GM12801 (cell line): ENCODE measurements around the gene HMGN1.

Source experiments
- TF ChIP-seq, protein P1 (sequence below): IDR thresholded peaks from one replicate; pipeline ENCODE4 v1.5.1; 2011; ENCODE audit warnings: control low read depth; ENCODE audit not compliant: insufficient read length; ENCODE audit errors: extremely low read depth

HMGN1 gene

DNA sequence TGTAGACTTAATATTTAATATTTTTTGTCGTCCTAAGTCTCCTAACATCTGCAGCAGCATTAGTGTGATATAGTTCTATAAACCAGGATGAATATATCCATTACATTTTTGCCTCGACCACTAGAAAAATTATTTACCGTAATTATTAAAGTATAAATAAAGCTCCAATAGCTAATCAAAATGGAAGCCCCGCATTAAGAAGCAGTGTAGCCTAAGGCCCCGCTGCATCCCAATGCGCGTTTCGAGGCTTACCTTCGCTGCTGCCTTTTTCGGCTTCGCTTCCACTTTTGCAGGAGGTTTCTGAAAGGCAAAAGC lies 891 bp downstream of the HMGN1 start:
- TF ChIP-seq, protein P1, sequence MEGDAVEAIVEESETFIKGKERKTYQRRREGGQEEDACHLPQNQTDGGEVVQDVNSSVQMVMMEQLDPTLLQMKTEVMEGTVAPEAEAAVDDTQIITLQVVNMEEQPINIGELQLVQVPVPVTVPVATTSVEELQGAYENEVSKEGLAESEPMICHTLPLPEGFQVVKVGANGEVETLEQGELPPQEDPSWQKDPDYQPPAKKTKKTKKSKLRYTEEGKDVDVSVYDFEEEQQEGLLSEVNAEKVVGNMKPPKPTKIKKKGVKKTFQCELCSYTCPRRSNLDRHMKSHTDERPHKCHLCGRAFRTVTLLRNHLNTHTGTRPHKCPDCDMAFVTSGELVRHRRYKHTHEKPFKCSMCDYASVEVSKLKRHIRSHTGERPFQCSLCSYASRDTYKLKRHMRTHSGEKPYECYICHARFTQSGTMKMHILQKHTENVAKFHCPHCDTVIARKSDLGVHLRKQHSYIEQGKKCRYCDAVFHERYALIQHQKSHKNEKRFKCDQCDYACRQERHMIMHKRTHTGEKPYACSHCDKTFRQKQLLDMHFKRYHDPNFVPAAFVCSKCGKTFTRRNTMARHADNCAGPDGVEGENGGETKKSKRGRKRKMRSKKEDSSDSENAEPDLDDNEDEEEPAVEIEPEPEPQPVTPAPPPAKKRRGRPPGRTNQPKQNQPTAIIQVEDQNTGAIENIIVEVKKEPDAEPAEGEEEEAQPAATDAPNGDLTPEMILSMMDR = no peak

DNA sequence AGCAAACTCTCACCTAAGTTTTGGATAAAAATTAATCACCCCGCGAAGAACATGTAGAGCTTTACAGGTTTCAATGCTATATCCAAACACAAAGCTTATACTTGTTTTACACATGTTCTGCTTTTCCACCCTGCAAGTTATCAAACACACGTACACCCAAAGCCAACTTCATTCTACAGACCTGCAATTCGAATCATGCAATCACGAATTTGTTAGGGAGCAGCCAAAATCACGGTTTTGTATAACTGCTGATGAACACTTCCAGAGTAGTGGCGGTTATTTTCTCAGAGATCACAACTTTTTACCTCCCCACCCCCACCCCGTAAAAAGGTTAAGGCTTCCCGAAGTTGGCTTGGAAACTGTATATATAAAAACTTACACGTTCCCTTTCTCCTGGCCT lies 1.4 kb downstream of the HMGN1 start:
- TF ChIP-seq, protein P1 = no peak

DNA sequence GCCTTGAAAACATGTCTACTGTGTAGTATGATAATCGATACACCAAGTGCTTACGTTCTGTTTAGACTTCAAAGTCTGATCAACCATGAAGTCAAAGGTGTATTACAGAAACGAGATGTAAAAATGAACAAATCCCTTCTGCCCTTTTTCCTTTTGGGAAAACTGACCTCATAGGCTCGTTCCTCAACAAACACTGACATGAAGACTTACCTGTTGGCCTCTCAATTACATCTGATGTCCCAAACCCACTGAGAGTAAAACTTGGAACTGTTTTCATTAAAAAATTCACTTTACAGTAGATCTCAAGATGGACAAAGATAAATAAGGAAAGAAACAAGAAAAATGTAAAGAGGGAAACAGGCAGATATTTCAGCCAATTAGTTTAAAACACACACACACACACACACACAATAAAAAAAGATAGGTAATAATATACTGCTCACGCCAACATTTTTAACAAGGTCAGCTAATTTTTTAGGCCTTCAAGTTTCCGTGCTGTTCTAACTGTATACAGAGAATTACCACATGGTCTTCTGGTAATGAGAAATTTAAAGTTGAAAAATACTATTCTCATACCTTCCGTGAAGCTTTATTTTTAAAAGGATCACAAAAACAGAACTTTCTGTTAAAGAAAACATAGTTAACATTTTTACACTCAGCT lies 2.1 kb downstream of the HMGN1 start:
- TF ChIP-seq, protein P1 = no peak

DNA sequence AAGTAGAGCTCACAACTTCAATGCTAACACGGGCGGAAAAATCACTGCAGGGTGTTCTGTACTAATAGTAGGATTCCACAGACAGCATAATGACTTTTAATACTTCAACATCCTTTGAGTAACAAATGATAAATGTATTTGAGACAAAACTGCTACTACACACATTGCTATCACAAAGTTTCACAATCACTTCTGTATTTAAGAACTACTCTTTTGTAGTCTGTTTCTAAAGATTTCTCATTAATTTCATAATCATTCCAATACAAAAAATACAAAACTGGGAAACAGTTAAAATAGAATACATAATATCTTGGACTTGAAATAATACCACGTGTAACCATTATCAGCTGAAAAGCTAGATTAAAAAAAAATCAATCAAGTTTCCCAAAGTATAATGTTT lies 2.7 kb downstream of the HMGN1 start:
- TF ChIP-seq, protein P1 = no peak

DNA sequence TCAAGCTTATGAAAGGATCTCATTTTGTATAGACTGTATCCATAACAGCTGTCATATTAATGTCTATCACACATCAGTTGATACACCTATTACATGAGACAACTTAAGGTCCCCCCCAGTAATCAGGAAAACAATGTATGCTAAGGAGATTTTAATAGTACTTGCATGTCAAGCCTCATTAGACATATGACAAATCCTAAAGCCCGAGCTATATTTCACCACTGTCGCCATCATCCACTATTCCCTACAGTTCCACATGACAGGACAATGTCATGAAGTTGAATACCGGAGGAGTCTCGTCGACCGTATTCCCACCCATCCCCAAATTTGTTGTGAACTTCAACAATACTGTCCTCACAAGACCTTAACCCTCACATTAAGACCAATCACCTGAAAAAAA lies 3.4 kb downstream of the HMGN1 start:
- TF ChIP-seq, protein P1 = no peak

DNA sequence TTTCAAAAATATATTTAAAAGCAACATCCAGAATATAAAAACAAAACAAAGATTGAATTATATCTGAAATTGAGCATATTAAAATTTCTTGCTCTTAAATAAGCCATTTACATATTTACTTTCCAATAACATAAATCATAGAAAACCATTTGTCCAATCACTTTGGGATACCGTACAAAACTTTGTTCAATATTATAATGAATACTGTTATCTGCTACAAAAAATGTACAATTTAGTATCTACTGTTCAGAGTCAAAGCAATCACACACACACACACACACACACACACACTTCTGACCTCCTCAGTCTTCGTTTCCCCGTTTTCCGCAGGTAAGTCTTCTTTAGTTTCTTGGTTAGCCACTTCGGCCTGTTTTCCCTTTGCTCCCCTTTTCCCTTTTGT lies 4.0 kb downstream of the HMGN1 start:
- TF ChIP-seq, protein P1 = no peak

DNA sequence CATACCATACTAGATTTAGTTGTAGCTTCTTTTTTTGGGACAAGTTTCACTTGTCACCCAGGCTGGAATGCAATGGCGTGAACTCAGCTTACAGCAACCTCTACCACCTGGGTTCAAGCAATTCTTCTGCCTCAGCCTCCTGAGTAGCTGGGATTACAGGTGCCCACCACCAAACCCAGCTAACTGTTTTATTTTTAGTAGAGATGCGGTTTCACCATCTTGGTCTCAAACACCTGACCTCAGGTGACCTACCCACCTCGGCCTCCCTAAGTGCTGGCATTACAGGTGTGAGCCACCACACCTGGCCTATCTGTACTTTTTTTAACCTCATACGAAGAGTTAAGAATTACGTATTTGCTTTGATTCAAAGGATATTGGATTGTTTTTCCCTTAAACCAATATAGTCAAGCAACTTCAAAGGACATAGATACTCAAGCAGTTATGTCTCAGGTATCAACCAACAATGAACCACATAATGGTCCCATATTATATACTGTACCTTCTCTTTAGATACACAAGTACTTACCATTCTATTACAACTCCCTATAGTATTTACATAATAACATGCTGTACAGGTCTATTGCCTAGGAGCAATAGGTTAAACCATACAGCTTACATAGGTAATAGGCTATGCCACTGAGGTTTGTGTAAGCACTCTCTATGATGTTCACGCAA lies 7.5 kb downstream of the HMGN1 start:
- TF ChIP-seq, protein P1 = no peak

DNA sequence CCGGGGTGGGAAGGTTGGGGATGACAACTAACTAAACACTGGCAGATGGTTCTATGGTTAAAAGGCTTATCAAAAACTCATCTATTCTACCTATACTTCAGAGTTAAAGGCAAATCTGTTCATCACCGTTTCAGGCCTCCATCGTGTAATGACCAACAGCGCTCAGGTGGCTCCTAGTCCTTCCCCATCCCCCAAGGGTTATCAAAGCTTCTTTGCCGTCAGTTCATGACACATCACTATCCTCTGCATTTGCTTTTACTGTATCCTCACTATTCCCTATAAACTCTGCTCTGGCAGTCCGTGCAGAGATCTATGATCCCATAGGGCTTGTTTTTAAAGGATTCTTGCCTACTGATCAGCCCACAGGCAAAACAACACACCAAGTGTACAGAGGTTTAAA lies 8.2 kb downstream of the HMGN1 start:
- TF ChIP-seq, protein P1 = no peak
